PC-3 (cell line): Measurements from ENCODE around the gene ABCG2. TPM values are rescaled to one million over a fixed set of nuclear protein-coding genes. Genes with fewer than 3 reads are reported as not detected.

Source experiments
- ATAC-seq: fragments of 200-7000 bp; cut with Tn5 transposase; 2 replicates; pipeline ENCODE4 v1.9.1; 2020; ENCODE audit warnings: mild to moderate bottlenecking, moderate library complexity
- BruUV-seq: library from RNA; stranded (reverse); fragments of 400-500 nt; replicated peaks from 2 replicates; lab custom pipeline; 2021; lab: Mats Ljungman, UMichigan
- CTCF ChIA-PET: fragments of 300-600 bp; sonication (Branson Sonifier 250); formaldehyde crosslinking; loops from one replicate; lab custom pipeline; 2022; ENCODE audit warnings: antibody characterized with exemption; lab: Charles Lee
- POLR2A ChIA-PET: fragments of 300-600 bp; sonication (Branson Sonifier 250); formaldehyde crosslinking; loops from one replicate; lab custom pipeline; 2022; ENCODE audit warnings: antibody characterized with exemption; ENCODE audit not compliant: unreplicated experiment; lab: Charles Lee
- DNase-seq: peaks from one replicate; pipeline ENCODE4 v3.0.0-alpha.2; 2015
- H2AFZ ChIP-seq: fragments of 300-600 bp; sonication (generic); 2 replicates; pipeline ENCODE4 v1.6.0; 2016; ENCODE audit warnings: antibody characterized with exemption, low read length
- H3F3A ChIP-seq: fragments of 300-600 bp; sonication (generic); one replicate; pipeline ENCODE4 v1.6.0; 2017; ENCODE audit warnings: antibody characterized with exemption, low read length, control low read depth, mild to moderate bottlenecking; ENCODE audit not compliant: unreplicated experiment
- H3K27ac ChIP-seq: fragments of 300-600 bp; sonication (generic); 2 replicates; pipeline ENCODE4 v1.5.1; 2016; ENCODE audit warnings: mild to moderate bottlenecking, low read length
- H3K27me3 ChIP-seq: fragments of 300-600 bp; sonication (generic); 2 replicates; pipeline ENCODE4 v1.6.1; 2016; ENCODE audit warnings: low read length, mixed read lengths
- H3K36me3 ChIP-seq: fragments of 300-600 bp; sonication (generic); 2 replicates; pipeline ENCODE4 v1.6.1; 2016; ENCODE audit warnings: low read depth, mixed run types, low read length, mixed read lengths
- H3K4me1 ChIP-seq: fragments of 300-600 bp; sonication (generic); 2 replicates; pipeline ENCODE4 v1.5.1; 2016; ENCODE audit warnings: low read length; ENCODE audit not compliant: insufficient read depth
- H3K4me2 ChIP-seq: fragments of 300-600 bp; sonication (generic); 2 replicates; pipeline ENCODE4 v1.6.0; 2016; ENCODE audit warnings: low read length
- H3K4me3 ChIP-seq: fragments of 300-600 bp; sonication (generic); 2 replicates; pipeline ENCODE4 v1.5.1; 2016; ENCODE audit warnings: mild to moderate bottlenecking, low read length, mixed read lengths
- H3K79me2 ChIP-seq: fragments of 300-600 bp; sonication (generic); 2 replicates; pipeline ENCODE4 v1.6.1; 2017; ENCODE audit warnings: low read length, mixed read lengths
- H3K9ac ChIP-seq: fragments of 300-600 bp; sonication (generic); 2 replicates; pipeline ENCODE4 v1.6.0; 2016; ENCODE audit warnings: mild to moderate bottlenecking, low read length
- H3K9me2 ChIP-seq: fragments of 300-600 bp; sonication (generic); replicated peaks from 2 replicates; pipeline ENCODE4 v1.6.1; 2016; ENCODE audit warnings: mixed run types, low read length, mixed read lengths
- H3K9me3 ChIP-seq: fragments of 300-600 bp; sonication (generic); 2 replicates; pipeline ENCODE4 v1.6.1; 2016; ENCODE audit warnings: low read length, mixed read lengths
- H4K20me1 ChIP-seq: fragments of 300-600 bp; sonication (generic); 2 replicates; pipeline ENCODE4 v1.6.1; 2016; ENCODE audit warnings: low read length, mixed read lengths
- EZH2 ChIP-seq: fragments of 300-600 bp; sonication (generic); IDR thresholded peaks from one replicate; pipeline ENCODE4 v1.6.1; 2017; ENCODE audit warnings: antibody characterized with exemption, mild to moderate bottlenecking, low read length; ENCODE audit not compliant: unreplicated experiment
- EZH2phosphoT487 ChIP-seq: fragments of 300-600 bp; sonication (generic); IDR thresholded peaks from 2 replicates; pipeline ENCODE4 v1.6.1; 2018; ENCODE audit warnings: mild to moderate bottlenecking, antibody characterized with exemption, low read length, borderline replicate concordance
- intact Hi-C: fragments of 100-400 bp; cut with micrococcal nuclease; formaldehyde crosslinking; loops from 2 replicates; pipeline ENCODE4 v1.9.0; 2023
- total RNA-seq: library from RNA; depleted of rRNA; stranded (reverse); fragments of >200 nt; gene quantifications from 2 replicates; pipeline ENCODE4 v1.2.3, GENCODE V29; 2014
- TF ChIP-seq, protein P1 (sequence below): fragments of 300-600 bp; sonication (generic); conservative IDR thresholded peaks from 2 replicates; pipeline ENCODE4 v1.5.1; 2017; ENCODE audit warnings: antibody characterized with exemption, low read depth, mild to moderate bottlenecking, low read length

ABCG2 gene
- total RNA-seq, 1 experiment from 2014 or later = not detected

DNA sequence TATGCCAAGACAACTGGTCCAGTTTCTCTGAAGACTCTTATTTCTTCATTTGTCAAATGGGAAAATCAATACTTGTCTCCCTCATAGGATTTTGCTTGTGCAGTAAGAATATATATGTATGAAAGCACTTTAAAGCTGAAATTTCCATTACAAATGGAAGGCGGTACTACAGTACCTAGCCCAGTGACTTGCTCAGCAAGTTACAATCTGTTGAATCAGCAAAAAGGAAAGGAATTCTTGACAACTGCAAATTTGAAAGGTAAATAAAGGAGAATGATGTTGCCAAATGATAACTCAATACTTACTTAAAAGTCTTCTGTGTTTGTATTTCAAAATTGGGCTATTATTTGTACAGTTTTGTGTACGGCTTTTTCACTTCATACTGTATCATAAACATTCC lies 79.9 kb downstream of the ABCG2 start:
- Histone ChIP-seq H3F3A (no peaks in the 10 kb centered on the region), H3K4me3 (no peak overlapping the region), H3K9me3 (no peaks in the 10 kb centered on the region), H3K79me2 (no peaks in the 10 kb centered on the region), H3K4me1 (no peaks in the 10 kb centered on the region), H3K27ac (no peak overlapping the region), H3K27me3 (no peaks in the 10 kb centered on the region), H4K20me1 (no peaks in the 10 kb centered on the region), H3K9ac (no peak overlapping the region), H2AFZ (no peak overlapping the region), H3K9me2 (no peaks in the 10 kb centered on the region), H3K4me2 (no peak overlapping the region), H3K36me3 (no peaks in the 10 kb centered on the region; the same call in 1 of the 2 replicates)
- intact Hi-C loops = no loop called here
- ChIA-PET CTCF (no interaction called here), POLR2A (no interaction called here)
- TF ChIP-seq EZH2 (no peak), EZH2phosphoT487 (no peak)
- TF ChIP-seq, protein P1, sequence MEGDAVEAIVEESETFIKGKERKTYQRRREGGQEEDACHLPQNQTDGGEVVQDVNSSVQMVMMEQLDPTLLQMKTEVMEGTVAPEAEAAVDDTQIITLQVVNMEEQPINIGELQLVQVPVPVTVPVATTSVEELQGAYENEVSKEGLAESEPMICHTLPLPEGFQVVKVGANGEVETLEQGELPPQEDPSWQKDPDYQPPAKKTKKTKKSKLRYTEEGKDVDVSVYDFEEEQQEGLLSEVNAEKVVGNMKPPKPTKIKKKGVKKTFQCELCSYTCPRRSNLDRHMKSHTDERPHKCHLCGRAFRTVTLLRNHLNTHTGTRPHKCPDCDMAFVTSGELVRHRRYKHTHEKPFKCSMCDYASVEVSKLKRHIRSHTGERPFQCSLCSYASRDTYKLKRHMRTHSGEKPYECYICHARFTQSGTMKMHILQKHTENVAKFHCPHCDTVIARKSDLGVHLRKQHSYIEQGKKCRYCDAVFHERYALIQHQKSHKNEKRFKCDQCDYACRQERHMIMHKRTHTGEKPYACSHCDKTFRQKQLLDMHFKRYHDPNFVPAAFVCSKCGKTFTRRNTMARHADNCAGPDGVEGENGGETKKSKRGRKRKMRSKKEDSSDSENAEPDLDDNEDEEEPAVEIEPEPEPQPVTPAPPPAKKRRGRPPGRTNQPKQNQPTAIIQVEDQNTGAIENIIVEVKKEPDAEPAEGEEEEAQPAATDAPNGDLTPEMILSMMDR = no peak
- ATAC-seq = no peak
- no TSS peak for BruUV-seq
- no peak for DNase-seq

DNA sequence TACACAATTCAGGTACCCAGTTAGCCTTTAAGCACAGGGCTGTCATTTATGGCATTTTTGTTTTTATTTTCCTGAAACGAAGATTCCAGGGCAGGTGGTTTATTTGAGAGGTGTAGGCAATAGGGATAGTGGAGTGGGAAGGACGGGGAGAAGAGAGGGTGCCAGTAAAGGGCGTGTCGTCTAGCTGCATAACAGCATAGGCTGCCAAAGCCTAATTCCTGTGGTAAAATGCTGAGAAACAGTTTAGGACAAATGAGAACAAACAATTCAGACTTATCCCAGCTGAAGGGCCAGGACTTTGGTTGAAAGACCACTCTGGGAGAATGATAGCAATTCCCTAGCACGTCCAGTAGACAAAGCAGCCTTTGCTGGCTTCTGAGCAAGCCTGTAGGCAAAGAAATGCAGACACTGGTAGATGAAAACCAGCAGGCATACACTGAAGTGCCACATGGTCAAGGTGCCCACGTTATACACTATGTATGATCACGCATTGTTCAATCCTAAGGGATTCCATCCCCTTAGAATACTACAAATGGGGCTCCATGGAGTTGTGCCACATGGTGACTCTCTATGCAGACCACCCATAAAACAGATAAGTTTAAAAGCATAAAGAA lies 80.4 kb downstream of the ABCG2 start:
- Histone ChIP-seq H3K9me3 (no peaks in the 10 kb centered on the region), H3K4me3 (no peak overlapping the region), H3F3A (no peaks in the 10 kb centered on the region), H3K4me1 (no peaks in the 10 kb centered on the region), H3K27ac (no peak overlapping the region), H3K4me2 (no peak overlapping the region), H3K9ac (no peak overlapping the region), H3K79me2 (no peaks in the 10 kb centered on the region), H3K36me3 (no peaks in the 10 kb centered on the region; the same call in 1 of the 2 replicates), H4K20me1 (no peaks in the 10 kb centered on the region), H3K9me2 (no peaks in the 10 kb centered on the region), H2AFZ (no peak overlapping the region), H3K27me3 (no peaks in the 10 kb centered on the region)
- no TSS peak for BruUV-seq
- intact Hi-C loops = no loop called here
- ChIA-PET CTCF (no interaction called here), POLR2A (no interaction called here)
- TF ChIP-seq, protein P1 = no peak
- TF ChIP-seq EZH2 (no peak), EZH2phosphoT487 (no peak)
- DNase-seq (no peak), ATAC-seq (no peak)

DNA sequence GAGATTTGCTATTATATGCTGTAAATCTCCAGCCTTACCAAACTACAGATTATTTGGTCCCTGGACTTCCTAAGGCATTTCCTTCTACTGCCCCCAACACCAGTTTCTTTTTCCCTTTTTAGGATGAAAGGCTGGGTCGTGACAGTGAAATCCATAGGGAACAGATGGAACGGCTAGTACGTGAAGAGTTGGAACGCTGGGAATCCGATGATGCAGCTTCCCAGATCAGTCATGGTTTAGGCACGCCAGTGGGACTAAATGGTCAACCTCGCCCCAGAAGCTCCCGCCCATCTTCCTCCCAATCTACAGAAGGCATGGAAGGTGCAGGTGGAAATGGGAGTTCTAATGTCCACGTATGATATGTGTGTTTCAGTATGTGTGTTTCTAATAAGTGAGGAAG lies 83.1 kb downstream of the ABCG2 start:
- POLR2A ChIA-PET = no interaction called here

More for the DNA sequence above, 83.1 kb downstream of the ABCG2 start:
- Histone ChIP-seq H3K9me3 (no peaks in the 10 kb centered on the region), H4K20me1 (no peaks in the 10 kb centered on the region), H3K36me3 (no peaks in the 10 kb centered on the region; the same call in 1 of the 2 replicates), H3K9ac (no peak overlapping the region), H3K27me3 (no peaks in the 10 kb centered on the region), H3K4me1 (no peaks in the 10 kb centered on the region), H3K79me2 (no peaks in the 10 kb centered on the region), H2AFZ (no peak overlapping the region), H3K4me3 (no peak overlapping the region), H3K9me2 (no peaks in the 10 kb centered on the region), H3K27ac (no peak overlapping the region), H3F3A (no peaks in the 10 kb centered on the region), H3K4me2 (no peak overlapping the region)
- CTCF ChIA-PET = no interaction called here
- DNase-seq (no peak), ATAC-seq (no peak)
- no TSS peak for BruUV-seq
- no peak for TF ChIP-seq EZH2
- TF ChIP-seq, protein P1 = no peak
- no peak for TF ChIP-seq EZH2phosphoT487
- intact Hi-C loops = no loop called here
